GM21723 (cell line): ENCODE results near the gene AMER2.

Experiments used
- ATAC-seq: cut with Tn5 transposase; IDR thresholded peaks from one replicate; pipeline ENCODE4 v1.9.1; 2021; ENCODE audit warnings: mild to moderate bottlenecking, moderate library complexity; ENCODE audit not compliant: unreplicated experiment

The AMER2 gene

DNA sequence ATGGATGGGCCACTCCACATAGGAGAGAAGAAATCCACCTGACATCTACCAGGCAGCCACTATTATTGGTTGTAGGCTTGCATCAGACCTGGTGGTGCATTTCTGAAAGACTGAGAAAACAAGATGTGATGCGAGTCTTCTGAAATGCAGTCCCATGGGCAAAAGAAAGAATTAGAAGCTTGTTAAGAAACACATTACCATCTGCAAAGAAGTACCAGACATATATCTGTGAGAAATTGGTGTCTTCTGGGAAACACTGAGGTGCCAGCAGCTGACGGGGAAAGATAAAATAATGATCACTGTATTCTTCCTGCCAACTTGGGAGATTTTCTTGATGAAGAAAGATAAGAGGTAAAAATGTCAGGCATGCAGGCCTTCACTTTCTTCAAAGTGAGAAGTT lies 14.4 kb downstream of the AMER2 start:
- no peak for ATAC-seq

DNA sequence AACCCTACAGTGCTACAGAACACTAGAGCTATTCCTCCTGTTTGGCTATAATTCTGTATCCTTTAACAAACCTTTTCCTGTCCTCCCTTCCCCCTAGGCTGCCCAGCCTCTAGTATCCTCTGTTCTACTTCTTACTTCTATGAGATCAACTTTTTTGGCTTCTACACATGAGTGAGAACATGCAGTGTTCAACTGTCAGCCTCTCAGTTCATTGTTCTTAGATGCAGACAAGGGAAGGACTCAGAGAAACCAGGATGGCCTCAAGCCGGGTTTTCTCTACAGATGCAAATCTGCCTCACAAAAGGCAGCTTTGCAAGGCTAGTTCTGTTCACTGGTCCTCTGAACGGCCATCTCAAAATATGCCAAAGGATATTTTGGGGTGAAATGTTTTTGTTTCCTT lies 18.4 kb downstream of the AMER2 start:
- ATAC-seq = no peak

- no peak for ATAC-seq
Observed at GRCh38 chr13:25151626-25152195, 20.4 kb downstream of the AMER2 start.

DNA sequence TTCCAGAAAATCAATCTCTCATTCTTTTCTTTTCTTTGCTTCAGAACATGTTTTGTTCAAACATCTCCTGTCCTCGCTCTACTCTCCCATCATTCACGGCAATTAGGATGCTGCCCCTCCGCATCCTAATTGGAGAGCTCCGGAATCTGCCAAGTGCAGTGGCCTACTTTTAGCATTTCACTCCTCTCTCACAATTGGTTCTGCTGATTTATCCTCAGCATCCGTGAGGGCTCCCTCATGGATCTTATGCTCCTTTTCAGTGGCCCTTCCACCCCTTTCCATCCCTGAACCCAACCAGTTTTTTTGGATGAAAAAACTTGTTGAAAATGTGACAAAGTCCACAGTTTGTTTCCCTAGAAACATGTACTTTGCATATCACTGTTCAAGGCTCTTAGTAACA lies 22.4 kb downstream of the AMER2 start:
- ATAC-seq = no peak

DNA sequence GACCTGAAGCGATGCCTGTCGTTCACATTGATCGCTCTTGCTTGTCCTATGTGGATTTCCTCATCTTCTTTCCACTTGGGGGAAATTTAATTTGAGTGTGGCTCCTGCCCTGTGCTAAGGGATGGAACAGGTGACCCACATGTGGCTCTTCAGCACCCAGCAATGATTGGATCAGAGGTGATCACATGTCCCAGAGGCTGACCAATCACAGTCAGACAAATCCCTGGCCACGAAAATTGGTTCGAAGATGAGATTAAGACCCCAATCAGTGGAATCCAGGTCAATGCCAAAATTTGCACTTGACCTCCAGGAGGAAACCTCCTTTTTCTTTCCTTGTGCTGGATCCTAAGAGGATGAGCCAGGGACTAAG lies 23.7 kb downstream of the AMER2 start:
- ATAC-seq = no peak

GRCh38 chr13:25147638-25148401 lies 24.3 kb downstream of the AMER2 start:
- ATAC-seq = peak; percentile 87

DNA sequence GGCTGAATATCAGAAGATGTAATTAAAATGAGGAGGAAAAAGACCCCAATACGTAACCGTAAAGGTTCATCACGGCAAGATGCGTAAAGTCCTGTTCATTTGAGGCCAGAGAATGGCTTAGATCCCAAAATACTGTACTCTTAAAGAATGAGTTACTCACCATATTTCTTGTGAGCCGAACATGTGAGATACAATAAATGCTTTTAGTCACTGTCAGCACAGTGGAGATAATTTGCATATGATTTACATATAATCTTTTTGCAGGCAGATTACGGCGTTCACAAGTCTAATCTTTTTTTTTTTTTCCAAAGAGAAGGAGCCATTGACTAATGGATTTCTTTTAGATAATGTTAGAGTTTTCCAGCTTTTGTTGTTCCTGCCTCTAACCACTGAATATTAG lies 28.4 kb downstream of the AMER2 start:
- no peak for ATAC-seq

GRCh38 chr13:25141042-25141441 lies 31.0 kb downstream of the AMER2 start:
- no peak for ATAC-seq

- ATAC-seq = no peak
Observed at GRCh38 chr13:25137788-25138115, 34.3 kb downstream of the AMER2 start.

DNA sequence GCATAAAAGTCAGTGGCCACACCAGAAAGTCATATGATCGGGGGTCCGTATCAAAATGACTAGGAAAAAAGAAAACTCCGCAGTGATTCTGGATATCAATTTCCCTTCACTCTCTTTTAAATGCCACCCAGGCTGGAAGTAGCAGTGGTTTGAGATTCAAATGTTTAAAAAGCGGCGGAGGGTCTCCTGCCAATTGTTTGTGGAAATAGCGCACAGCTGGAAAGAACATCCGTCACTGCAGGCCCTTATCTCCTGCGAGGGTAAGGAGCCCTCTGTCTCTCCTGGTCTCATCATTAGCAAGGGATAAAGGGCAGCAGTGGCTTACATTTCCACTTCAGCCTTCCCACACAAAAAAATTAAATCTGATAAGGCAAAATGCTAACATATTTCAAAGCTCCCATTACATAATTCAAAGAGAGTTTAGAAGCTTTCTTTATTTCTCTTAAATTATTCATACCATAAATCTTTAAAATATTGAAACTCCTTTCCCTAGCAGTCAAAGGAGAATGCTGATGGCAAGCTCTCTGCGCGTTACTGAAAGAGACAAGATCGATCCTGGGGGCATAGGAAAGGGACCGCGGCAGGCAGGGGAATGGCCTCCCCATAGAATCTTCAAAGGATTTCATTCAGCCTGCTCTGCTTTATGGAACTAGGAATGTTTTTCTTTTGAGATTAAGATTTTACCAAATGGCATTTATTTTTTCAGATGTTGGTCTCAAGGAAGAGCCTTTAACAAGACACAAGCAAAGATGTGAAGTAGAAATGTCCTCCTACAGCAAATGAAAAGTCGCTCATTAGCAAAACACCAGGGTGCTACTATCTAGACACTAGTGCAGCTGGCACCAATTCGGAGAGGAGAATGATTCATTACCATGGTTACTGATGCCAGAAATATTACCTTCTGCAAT lies 35.0 kb downstream of the AMER2 start:
- no peak for ATAC-seq

DNA sequence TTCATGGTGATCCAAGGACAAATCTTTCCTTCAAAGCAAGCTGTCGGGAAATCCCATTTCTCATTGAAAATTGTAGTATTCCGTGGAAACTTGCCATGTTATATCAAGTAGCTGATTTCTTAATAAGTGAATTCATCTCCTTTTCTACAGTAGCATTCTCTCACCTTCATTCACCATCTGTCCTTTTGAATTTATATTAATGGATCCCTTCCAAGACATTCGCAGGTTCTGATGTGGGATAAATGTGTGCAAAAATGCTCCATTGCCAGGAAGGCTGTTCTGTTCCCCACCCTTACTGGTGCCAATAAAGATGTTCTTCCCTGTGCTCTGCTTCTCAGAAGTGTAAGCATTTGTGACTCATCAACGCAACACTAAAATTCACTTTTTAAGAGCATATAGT lies 36.2 kb downstream of the AMER2 start:
- ATAC-seq = no peak

GRCh38 chr13:25132751-25133390 lies 39.2 kb downstream of the AMER2 start:
- ATAC-seq = no peak

- ATAC-seq = no peak
Observed at GRCh38 chr13:25131881-25132420, 40.1 kb downstream of the AMER2 start.

DNA sequence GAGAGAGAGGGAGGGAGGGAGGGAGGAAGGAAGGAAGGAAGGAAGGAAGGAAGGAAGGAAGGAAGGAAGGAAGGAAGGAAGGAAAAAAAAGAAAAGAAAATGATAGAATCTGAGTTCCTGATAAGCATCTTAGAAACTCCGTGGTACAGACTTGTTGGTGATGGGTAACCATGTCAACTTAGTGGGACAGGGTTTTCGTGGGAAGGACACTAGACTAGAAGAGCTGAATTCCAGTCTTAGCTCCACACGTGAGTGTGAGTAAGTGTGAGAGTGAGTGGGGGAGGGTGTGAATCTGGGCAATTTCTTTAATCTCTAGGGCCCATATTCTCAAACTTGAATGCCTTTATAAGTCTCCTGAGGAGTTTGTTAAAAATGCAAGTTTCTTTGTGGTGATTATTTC lies 41.1 kb downstream of the AMER2 start:
- ATAC-seq = no peak

DNA sequence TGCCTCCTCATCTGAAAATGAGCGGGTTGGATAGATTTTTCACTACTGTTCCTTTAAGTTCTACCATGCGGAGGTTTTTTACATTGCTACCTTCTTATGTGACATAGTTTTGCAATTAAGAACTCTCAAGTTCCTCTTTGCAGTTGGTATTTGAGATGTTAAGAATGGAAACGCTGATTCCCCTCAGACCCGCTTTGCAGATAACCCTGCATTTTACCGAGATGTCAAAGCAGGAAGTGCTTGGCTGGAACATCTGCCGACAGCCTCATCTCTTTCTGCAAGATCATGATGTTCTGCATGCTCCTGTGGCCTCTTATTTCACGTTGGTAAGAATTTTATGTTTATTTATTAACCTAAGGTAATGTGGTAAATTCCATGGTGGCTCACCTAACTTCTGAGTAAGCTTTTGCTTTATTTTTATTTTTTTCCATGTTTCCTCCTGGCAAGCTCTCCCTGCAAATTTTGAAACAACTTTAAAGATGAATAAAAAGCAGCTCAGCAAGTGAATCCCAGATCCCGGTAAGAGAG lies 53.6 kb downstream of the AMER2 start:
- no peak for ATAC-seq

DNA sequence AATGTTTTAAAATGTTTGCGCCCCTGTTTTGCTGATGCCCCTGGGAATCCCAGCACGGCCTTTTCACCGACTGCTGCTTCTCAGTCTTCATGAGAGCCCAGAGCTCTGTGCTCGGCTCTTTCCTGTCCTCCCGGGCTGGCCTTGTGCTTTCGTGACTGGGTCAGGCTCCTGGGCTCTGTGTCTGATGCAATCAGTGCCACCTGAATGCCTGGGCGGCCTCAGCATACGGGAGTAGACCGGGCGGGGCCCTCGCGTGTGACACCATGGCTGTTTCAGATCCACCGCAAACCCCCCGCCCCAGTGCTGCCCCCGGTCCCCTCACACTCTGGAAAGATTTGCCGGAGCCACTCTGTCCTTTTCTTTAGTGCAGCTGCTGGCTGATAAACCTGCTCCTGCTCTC lies 54.8 kb downstream of the AMER2 start:
- ATAC-seq = no peak

GRCh38 chr13:25116044-25116443 lies 56.0 kb downstream of the AMER2 start:
- no peak for ATAC-seq

DNA sequence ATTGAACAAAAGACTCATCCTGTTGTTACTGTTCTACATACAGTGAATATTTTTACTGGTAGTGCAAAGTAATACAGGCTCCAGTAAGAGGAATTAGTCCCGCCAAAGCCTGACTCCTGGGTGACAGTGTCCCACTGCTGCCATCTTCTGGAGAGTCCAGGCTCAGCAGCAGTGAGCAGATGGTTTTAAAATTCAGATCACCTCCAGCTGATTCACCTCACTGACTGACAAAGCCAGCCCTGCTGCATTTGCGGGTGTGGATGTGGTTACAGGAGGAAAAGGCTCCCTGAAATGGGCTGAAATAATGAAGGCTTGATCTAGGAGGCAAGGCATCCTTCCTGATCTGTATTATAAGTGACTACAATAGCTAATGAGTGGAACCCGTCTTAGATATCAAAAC lies 57.9 kb downstream of the AMER2 start:
- peak; percentile 81 for ATAC-seq

DNA sequence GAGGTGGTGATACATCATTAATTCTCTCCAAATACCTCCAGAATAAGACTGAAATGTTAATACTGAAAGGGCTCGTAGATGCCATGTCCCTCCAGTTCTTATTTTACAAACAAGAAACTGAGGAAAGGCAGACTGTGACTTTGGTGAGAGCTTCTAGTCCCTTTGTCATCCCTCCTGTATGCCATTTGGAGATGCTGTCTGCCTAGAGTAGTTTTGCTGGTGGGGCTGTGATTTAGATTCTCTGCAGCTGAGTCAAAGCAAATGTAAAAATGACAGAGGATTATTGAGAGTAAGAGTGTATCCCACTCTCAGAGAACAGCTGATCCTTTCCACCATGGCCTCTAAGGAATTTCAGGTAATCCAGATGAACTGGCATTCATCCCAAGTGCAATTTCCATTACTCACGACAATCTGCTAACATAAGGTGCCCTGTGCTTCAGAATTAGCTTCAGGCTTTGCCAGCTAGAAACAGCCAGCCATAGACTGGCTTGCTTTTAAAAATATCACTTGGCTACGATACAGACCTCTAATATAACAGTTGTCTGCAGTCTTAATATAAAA lies 59.3 kb downstream of the AMER2 start:
- ATAC-seq = no peak
